ENCODE data around the gene CHAF1B. TPM values are rescaled to one million over a fixed set of nuclear protein-coding genes. Genes with fewer than 3 reads are reported as not detected.

The CHAF1B gene
- total RNA-seq, 2 donors from 2014 or later, result 4.2 to 4.9 TPM

- no peak for TF ChIP-seq POLR2A (IDR thresholded peaks at IDR 0.05)
- no peak for TF ChIP-seq CTCF (IDR thresholded peaks at IDR 0.05)
- intact Hi-C loops (cut with DNase I), result no loop called here
- Histone ChIP-seq H3K4me3 (no peak overlapping the region), H3K9me3 (no peaks in the 10 kb centered on the region), H3K27me3 (replicated peaks; ENCODE audit: insufficient read depth) (no peaks in the 10 kb centered on the region), H3K36me3 (peaks cover 5 to 8% of the 10 kb centered on the region in 2 donors), H3K27ac (no peak overlapping the region), H3K4me1 (replicated peaks) (no peaks in the 10 kb centered on the region)
- whole genome bisulfite sequencing, result 51% methylated on average over 5 of the region's 5 CpGs
- DNase-seq (ENCODE audit: low spot score), result no peak
Measured at GRCh38 chr21:36354918-36355680, 30.1 kb upstream of the CHAF1B start.

DNA sequence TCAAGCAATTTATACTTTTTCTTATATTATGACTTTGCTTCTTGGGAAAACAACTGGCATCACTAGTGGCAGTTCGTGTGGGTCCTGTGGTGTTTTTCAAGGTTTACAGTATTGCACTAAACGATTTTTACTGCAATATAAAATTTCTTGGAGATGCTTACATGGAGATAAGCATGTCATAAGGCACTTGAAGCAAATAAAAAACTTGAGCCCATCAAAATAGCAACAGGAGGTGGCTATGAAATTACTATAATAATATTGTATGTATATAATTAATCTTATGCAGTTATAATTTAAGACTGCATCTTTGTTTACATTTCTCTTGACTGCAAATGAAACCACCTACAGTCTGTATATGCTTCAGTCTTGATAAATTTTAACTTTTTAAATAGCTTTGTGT, 29.3 kb upstream of the CHAF1B start:
- H3K4me3 ChIP-seq, result no peak overlapping the region
- intact Hi-C loops (cut with DNase I), result no loop called here
- H3K36me3 ChIP-seq, result peaks cover 6 to 12% of the 10 kb centered on the region in 2 donors
- no peaks in the 10 kb centered on the region for H3K4me1 ChIP-seq (replicated peaks)
- no peaks in the 10 kb centered on the region for H3K27me3 ChIP-seq (replicated peaks; ENCODE audit: insufficient read depth)
- no peak overlapping the region for H3K27ac ChIP-seq
- WGBS, result 29% methylated on average over 2 of the region's 2 CpGs
- DNase-seq (ENCODE audit: low spot score), result no peak
- H3K9me3 ChIP-seq, result no peaks in the 10 kb centered on the region
- TF ChIP-seq POLR2A (IDR thresholded peaks at IDR 0.05) (no peak), CTCF (IDR thresholded peaks at IDR 0.05) (no peak), POLR2AphosphoS5 (IDR thresholded peaks at IDR 0.05) (no peak)

DNA sequence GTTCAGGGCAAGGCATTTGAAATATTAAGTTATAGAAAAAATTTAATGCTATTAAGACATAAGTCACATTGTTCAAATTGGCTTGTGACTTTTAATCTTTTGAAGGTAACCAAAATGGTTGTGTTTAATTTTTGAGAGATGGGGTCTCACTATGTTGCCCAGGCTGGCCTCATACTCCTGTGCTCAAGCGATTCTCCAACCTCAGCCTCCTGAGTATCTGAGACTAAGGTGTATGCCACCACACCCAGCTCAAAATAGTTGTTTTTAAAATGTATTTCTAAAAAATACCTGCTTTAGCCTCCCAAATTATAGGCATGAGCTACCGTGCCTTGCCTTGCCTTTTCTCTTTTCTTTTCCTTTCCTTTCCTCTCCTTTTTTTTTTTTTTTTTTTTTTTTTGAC, 26.0 kb upstream of the CHAF1B start:
- Histone ChIP-seq H3K27ac (no peak overlapping the region), H3K9me3 (no peaks in the 10 kb centered on the region), H3K4me3 (no peak overlapping the region), H3K4me1 (replicated peaks) (no peaks in the 10 kb centered on the region), H3K27me3 (replicated peaks; ENCODE audit: insufficient read depth) (no peaks in the 10 kb centered on the region), H3K36me3 (peaks cover 6 to 16% of the 10 kb centered on the region in 2 donors)
- intact Hi-C loops (cut with DNase I), result no loop called here
- WGBS, result 96% methylated on average over 2 of the region's 2 CpGs
- DNase-seq (ENCODE audit: low spot score), result no peak
- TF ChIP-seq POLR2A (IDR thresholded peaks at IDR 0.05) (no peak), POLR2AphosphoS5 (IDR thresholded peaks at IDR 0.05) (no peak), CTCF (IDR thresholded peaks at IDR 0.05) (no peak)

GRCh38 chr21:36369064-36369685, 16.0 kb upstream of the CHAF1B start:
- DNase-seq (ENCODE audit: low spot score), result no peak
- Histone ChIP-seq H3K4me3 (no peak overlapping the region), H3K9me3 (no peaks in the 10 kb centered on the region), H3K27ac (no peak overlapping the region), H3K27me3 (replicated peaks; ENCODE audit: insufficient read depth) (no peaks in the 10 kb centered on the region), H3K4me1 (replicated peaks) (no peaks in the 10 kb centered on the region), H3K36me3 (peaks cover 0 to 11% of the 10 kb centered on the region in 2 donors)
- intact Hi-C loops (cut with DNase I), result no loop called here
- no peak for TF ChIP-seq CTCF (IDR thresholded peaks at IDR 0.05)
- TF ChIP-seq POLR2AphosphoS5 (IDR thresholded peaks at IDR 0.05), result no peak
- TF ChIP-seq POLR2A (IDR thresholded peaks at IDR 0.05), result no peak
- WGBS, result 82% methylated on average over 7 of the region's 7 CpGs

GRCh38 chr21:36375994-36376393, 9.2 kb upstream of the CHAF1B start:
- Histone ChIP-seq H3K4me3 (no peak overlapping the region), H3K27ac (no peak overlapping the region), H3K4me1 (replicated peaks) (no peaks in the 10 kb centered on the region), H3K9me3 (no peaks in the 10 kb centered on the region), H3K36me3 (no peaks in the 10 kb centered on the region), H3K27me3 (replicated peaks; ENCODE audit: insufficient read depth) (no peaks in the 10 kb centered on the region)
- no peak for DNase-seq (ENCODE audit: low spot score)
- intact Hi-C loops (cut with DNase I), result no loop called here
- TF ChIP-seq CTCF (IDR thresholded peaks at IDR 0.05), result no peak
- no peak for TF ChIP-seq POLR2AphosphoS5 (IDR thresholded peaks at IDR 0.05)
- TF ChIP-seq POLR2A (IDR thresholded peaks at IDR 0.05), result no peak

Measured in prostate gland (tissue), 2 donors.